HG03521 (cell line): Measurements from ENCODE around the gene CD8B.

ENCODE experiments used
- ATAC-seq: cut with Tn5 transposase; IDR thresholded peaks from one replicate; pipeline ENCODE4 v1.9.1; 2021; ENCODE audit warnings: mild to moderate bottlenecking, moderate library complexity; ENCODE audit not compliant: unreplicated experiment

CD8B gene

DNA sequence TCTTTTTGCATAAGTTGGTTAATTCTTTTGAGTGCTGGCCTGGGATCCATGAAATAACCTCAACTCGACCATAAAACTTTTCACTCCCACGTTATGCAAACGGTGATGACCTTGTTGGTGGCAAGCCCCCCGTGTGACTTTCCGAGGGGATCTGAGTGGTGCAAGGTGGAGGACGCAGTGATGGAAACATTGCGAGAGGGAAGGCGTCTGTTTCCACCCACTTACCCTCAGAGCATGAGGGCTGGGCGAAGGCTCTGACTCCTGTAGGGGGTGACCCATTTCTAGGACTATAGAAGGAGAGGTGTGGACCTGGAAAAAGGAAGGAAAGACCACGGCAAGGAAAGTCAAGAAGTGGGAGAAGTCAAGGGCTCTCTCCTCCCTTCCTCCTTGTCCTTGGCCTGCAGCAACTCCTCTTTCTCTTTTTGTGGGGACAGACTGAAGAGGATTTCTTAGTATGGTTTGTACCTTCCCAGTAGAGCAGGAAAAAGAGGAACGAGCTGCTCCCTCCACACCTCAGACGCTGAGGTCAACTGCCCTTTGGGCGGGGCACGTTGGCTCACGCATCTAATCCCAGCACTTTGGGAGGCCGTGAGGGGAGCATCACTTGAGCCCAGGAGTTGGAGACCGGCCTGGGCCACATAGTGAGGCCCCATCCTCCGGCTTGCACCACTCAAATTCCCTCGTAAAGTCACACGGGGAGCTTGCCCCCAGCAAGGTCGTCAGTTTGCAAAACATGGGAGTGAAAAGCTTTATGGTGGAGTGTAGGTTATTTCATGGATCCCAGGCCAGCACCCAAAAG lies 55.4 kb downstream of the CD8B start:
- ATAC-seq: no peak

- ATAC-seq: no peak
These were observed 60.7 kb downstream of the CD8B start for GRCh38 chr2:86800856-86801567.

GRCh38 chr2:86794861-86795260 lies 66.8 kb downstream of the CD8B start:
- ATAC-seq: no peak

- no peak for ATAC-seq
These were observed 67.9 kb downstream of the CD8B start for GRCh38 chr2:86793752-86794151.

DNA sequence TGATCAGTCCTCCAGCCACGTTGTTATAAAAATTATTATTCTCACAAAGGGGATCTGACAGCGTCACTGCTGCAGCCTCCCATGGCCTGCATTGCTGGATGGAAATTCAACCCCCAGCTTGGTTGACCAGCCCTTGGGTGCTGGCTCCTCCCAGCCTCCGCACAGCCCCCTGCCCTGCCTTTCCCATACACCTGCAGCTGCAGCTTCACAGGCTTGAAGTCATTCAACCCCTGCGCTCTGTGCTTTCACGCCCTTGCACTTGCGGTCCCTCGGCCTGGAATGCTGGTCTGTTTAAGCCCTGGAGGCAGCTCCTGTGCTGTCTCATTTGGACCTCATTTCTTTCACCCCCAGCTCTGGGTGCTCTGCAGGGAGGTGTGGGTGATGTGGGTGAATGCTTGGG lies 70.1 kb downstream of the CD8B start:
- no peak for ATAC-seq

- ATAC-seq: no peak
These were observed 70.8 kb downstream of the CD8B start, which contains the start of gene CD8A for GRCh38 chr2:86790676-86791572. Gene CD8A, minus strand, starts transcription at chr2:86790913. Its CDS starts 88 bp downstream, at chr2:86790825.

DNA sequence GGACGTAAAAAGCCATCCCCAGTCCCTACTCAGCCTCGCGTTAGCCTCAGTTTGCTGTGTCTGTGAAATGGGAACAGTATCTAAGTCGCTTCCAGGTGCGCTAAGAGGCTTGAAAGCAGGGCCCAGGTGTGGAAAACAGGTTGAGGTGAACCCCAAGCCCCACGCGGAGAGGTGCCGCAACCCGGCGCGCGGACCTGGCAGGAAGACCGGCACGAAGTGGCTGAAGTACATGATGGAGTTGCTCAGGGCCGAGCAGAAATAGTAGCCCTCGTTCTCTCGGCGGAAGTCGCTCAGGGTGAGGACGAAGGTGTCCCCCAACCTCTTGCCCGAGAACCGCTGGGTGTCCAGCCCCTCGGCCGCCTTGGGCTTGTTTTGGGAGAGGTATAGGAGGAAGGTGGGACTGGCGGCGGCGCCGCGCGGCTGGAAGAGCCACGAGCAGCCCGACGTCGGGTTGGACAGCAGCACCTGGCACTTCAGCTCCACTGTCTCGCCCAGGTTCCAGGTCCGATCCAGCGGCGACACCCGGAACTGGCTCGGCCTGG lies 71.5 kb downstream of the CD8B start:
- no peak for ATAC-seq

- no peak for ATAC-seq
These were observed 72.0 kb downstream of the CD8B start for GRCh38 chr2:86789687-86790133.

- no peak for ATAC-seq
These were observed 72.6 kb downstream of the CD8B start for GRCh38 chr2:86788881-86789686.

DNA sequence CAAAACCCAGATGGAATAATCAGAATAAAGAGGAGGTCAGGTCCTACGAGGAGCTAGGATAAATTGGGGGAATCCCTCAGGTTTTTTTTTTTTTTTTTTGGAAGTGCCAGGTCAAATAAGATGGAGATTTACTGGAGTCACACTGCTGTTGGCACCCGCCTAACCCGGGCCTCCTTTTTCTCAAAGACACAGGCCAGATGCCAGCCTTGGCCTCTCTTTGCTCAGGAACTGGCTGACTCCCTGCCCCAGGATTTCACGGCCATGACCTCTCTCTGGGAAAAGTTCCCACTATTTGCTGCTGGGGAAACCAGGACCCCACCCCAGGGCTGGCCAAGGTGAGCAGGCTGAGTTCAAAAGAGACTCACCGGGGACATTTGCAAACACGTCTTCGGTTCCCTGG lies 73.5 kb downstream of the CD8B start:
- no peak for ATAC-seq

DNA sequence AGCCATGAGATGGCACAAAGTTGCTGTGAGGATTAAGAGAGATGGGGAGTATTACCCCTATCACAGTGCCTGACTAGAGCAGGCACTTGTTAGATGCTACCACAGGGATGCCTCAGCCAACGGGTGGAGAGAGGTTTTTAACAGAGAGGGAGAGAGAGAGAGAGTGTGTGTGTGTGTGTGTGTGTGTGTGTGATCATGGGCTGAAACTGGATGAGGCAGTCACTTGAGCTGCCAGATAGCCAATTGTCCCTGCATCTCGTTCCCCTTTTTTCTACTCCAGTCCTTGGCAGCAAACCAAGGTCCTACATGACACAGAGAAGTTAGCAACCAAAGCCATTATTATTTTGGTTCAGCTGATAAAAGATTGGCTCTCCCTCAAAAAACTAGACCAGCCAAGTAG lies 74.0 kb downstream of the CD8B start:
- no peak for ATAC-seq

GRCh38 chr2:86786001-86786536 lies 75.6 kb downstream of the CD8B start:
- ATAC-seq: no peak

- no peak for ATAC-seq
These were observed 76.2 kb downstream of the CD8B start for GRCh38 chr2:86785456-86785855.

- ATAC-seq: peak; percentile 94
These were observed 77.9 kb downstream of the CD8B start for GRCh38 chr2:86783615-86784339.

GRCh38 chr2:86782748-86783147 lies 78.9 kb downstream of the CD8B start:
- no peak for ATAC-seq

- ATAC-seq: no peak
These were observed 80.3 kb downstream of the CD8B start for GRCh38 chr2:86781363-86781762.

GRCh38 chr2:86779971-86780370 lies 81.7 kb downstream of the CD8B start:
- no peak for ATAC-seq

- no peak for ATAC-seq
These were observed 82.7 kb downstream of the CD8B start for GRCh38 chr2:86778957-86779356.

- no peak for ATAC-seq
These were observed 85.2 kb downstream of the CD8B start for GRCh38 chr2:86776532-86776931.
